ENCODE results near the gene MYL3.

Gene MYL3

DNA sequence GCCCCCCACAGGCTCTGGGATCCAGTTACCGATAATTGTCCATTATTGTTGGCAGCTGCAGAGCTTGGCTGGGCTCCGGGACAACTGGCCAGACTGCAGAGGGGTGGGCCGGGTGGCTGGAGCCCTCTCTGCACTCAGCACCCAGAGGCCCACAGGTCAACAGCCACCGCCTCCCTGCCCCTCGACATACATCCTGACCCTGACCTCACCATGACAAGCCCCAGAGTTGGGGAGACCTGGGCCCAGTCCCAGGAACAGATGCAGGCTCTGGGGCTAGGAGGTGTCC lies 36.7 kb upstream of the MYL3 start:
- DNase-seq (ENCODE audit: insufficient read length, low spot score) (no peak), FAIRE-seq (no peak)

DNA sequence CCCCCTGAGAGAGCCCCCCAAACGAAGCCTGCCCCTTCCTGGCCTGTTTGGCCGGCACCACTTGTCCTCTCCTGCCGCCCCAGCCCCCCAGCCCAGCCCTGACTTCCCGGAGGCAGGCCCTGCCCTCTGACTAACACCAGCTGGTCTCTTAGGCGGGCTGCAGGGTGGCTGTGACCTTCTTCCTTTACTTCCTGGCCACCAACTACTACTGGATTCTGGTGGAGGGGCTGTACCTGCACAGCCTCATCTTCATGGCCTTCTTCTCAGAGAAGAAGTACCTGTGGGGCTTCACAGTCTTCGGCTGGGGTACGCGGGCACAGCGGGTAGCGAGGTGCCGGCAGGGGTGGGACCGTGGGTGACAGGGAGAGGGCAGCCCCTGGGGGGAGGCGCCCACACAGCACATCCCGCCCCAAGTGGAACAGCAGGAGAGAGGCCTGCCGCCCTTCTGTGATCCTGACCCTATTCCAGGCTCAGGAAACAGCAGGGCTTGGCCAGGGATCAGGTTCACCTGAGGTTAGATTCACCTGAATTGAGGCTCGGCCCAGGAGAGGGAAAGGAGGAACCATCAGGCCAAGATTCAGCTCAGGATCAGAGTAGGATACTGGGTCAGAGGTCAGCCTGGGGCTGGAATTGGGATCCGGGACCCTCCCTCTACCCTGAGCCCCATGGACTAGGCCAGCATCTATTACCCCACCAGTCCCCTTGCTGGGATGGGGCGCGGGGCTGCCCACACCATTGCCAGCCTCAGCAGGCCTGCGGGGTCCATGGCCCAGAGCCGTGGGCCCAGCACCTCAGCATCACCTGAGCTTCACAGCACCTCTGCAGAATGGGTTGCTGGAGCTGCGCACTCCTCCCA lies 36.1 kb upstream of the MYL3 start:
- FAIRE-seq (no peak), DNase-seq (ENCODE audit: insufficient read length, low spot score) (no peak)

DNA sequence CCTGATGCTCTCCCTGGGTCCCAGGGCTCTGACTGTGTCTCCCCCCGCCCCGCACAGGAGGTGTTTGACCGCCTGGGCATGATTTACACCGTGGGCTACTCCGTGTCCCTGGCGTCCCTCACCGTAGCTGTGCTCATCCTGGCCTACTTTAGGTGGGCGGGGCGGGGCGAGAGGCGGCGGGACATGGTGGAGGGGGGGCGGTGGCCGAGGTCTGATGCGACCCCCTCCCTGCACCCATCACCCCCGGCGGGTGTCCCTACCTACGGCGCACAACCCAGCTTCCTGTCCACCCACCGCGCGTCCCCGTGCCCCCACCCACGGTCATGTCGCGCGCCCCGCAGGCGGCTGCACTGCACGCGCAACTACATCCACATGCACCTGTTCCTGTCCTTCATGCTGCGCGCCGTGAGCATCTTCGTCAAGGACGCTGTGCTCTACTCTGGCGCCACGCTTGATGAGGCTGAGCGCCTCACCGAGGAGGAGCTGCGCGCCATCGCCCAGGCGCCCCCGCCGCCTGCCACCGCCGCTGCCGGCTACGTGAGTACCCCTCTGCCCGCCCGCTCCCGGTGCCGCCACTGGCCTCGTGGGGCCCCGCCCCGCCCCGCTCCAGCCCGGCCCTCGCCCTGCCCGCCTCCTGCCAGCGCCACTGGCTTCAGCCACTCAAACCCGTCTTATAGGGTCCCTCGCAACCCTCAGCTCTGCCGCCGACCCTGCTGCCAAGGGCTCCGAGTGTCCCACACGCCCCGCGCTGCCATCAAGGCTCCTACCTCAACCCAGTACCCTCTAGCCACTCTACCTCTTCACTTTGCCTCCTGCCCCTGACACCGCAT lies 35.3 kb upstream of the MYL3 start:
- FAIRE-seq = no peak

DNA sequence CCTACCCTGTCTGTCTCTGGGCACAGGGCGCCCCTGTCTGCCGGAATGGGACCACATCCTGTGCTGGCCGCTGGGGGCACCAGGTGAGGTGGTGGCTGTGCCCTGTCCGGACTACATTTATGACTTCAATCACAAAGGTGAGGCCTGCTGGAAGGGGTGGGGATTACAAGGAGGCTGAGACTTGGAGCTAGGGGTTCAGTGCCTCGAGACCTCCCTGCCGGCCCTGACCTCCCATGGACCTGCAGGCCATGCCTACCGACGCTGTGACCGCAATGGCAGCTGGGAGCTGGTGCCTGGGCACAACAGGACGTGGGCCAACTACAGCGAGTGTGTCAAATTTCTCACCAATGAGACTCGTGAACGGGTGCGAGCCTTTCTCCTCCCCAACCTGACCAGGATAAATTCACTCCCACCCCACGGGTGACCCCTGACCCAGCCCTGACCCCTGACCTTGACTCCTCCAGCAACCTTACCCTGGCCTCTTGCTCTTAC lies 34.6 kb upstream of the MYL3 start:
- no peak for DNase-seq (ENCODE audit: insufficient read length, low spot score)

More for the DNA sequence above, 35.3 kb upstream of the MYL3 start:
- DNase-seq (ENCODE audit: insufficient read length, low spot score) = no peak

GRCh38 chr3:46897031-46897430 lies 33.8 kb upstream of the MYL3 start:
- DNase-seq (ENCODE audit: insufficient read length, low spot score) = no peak

More for the DNA sequence above, 34.6 kb upstream of the MYL3 start:
- FAIRE-seq = no peak

DNA sequence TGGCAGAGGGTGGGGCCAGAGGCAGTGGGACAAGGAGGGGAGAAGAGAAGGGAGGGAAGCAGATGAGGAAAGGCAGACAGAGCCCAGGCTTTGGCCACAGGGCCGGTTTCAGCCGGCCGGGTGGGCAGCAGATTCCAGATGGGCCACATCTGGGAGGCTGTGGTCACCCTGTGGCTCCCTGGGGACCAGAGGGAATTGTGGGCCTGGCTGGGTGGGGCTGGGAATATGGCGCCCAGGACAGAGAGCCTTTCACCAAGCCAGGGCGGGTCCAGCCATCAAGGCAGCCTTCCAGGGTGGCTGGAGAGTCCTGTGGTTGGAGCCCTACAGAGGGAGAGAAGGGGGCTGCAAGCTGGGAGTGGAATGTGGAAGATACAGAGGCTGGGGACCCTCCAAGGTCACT lies 33.1 kb upstream of the MYL3 start:
- no peak for FAIRE-seq
- no peak for DNase-seq (ENCODE audit: insufficient read length, low spot score)

More at GRCh38 chr3:46897031-46897430, 33.8 kb upstream of the MYL3 start:
- no peak for FAIRE-seq

- no peak for DNase-seq (ENCODE audit: insufficient read length, low spot score)
- FAIRE-seq = no peak
Observed at GRCh38 chr3:46895761-46896160, 32.5 kb upstream of the MYL3 start.

- FAIRE-seq (peak; percentile 49), DNase-seq (ENCODE audit: insufficient read length, low spot score) (peak; percentile 67)
Observed at GRCh38 chr3:46895204-46895660, 32.0 kb upstream of the MYL3 start.

DNA sequence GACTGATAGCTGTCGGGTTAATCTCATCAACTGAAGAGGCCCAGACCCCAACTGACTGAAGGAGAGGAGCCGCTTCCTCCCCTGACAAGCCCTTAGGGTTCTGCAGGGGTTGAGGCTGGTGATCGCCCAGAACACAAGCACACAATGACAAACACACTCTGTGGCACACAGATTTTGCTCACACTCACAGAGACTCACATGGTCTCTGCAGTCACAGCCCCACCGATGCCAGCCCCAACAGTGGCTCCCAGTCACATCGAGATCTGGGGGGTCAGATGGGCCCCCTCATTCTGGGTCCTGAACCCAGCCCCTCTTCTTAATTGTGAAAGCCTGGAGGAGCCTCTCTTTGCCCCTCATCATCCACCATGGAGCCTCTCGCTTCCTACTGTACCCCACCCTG lies 31.0 kb upstream of the MYL3 start:
- DNase-seq (ENCODE audit: insufficient read length, low spot score) = no peak
- no peak for FAIRE-seq

- FAIRE-seq = no peak
- no peak for DNase-seq (ENCODE audit: insufficient read length, low spot score)
Observed at GRCh38 chr3:46893763-46894162, 30.5 kb upstream of the MYL3 start.

DNA sequence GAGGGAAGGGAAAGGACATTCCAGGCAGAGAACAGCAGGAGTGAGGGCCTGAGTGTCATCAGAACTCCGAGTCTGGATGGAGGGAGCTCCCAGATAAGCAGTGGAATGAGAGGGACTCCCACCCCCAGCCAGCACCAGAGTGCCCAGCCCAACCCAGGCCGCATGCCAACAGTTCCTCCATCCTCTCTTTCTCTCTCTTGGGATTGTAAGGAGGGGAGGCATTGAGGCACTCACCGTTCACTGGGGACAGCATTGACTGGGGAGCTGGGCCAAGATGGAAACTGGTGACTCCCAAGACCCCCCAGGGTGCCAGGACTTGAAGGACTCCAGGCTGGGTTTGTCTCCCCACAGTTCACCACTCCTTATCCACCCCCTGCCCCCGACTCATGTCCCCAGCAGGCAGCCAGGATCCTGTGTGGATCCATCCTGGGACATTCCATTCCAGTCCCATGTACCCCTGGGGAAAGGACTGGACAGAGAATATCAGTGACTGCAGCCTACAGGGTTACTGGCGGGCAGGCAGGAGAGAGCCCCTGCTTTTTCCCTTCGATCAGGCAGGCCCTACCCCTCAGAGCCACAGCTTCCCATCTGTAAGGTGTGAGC lies 30.0 kb upstream of the MYL3 start:
- DNase-seq (ENCODE audit: insufficient read length, low spot score) (no peak), FAIRE-seq (no peak)

- DNase-seq (ENCODE audit: insufficient read length, low spot score) (no peak), FAIRE-seq (no peak)
Observed at GRCh38 chr3:46892285-46893145, 29.3 kb upstream of the MYL3 start.

GRCh38 chr3:46891132-46891531 lies 27.9 kb upstream of the MYL3 start:
- FAIRE-seq = no peak
- DNase-seq (ENCODE audit: insufficient read length, low spot score) = no peak

- no peak for DNase-seq (ENCODE audit: insufficient read length, low spot score)
- no peak for FAIRE-seq
Observed at GRCh38 chr3:46890132-46890531, 26.9 kb upstream of the MYL3 start.

- FAIRE-seq (no peak), DNase-seq (ENCODE audit: insufficient read length, low spot score) (no peak)
Observed at GRCh38 chr3:46889381-46890110, 26.3 kb upstream of the MYL3 start.

GRCh38 chr3:46888705-46889104 lies 25.5 kb upstream of the MYL3 start:
- FAIRE-seq = no peak

DNA sequence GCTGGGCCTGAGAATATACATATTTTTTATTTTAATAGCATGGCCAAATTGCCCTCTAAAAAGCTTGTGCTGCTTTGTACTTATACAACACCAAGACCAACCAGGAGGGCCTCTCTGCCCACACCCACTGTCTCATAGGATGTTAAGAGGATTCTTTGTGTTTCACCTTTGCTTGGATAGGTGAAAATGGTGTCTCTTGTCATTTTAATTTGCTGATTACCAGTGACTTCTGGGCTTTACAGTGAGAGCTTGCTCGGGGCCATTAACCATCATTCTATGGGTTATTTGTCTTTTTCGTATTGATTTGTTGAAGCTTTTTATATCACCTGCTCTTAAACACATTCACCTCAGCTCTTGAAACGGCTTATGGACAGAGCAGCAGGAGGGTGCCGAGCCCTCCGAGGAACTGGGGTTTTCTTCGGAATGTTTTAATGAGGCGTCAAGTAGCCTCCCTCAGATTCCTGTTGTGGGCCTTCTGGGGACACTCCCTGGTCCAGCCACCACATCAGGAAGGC lies 24.8 kb upstream of the MYL3 start:
- FAIRE-seq (no peak), DNase-seq (ENCODE audit: insufficient read length, low spot score) (no peak)

More at GRCh38 chr3:46888705-46889104, 25.5 kb upstream of the MYL3 start:
- no peak for DNase-seq (ENCODE audit: insufficient read length, low spot score)

DNA sequence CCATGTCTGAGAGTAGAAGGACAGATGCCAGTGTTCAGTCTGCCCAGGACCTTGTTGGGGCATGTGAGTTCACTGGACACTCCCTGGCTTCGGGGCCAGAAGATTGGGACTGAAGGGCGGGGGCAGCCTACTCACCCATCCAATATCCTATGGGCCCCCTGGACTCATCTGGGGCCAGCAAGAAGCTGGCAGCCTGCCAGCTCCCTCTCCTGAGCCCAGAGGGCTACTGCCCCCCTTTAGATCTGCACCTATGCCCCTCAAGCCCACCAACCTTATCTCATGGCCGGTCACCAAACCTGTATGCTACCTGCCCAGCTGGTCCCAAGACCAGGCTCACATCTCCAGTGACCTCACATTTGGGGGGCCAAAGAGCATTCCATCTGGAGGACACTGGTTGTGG lies 22.4 kb upstream of the MYL3 start:
- DNase-seq (ENCODE audit: insufficient read length, low spot score) (no peak), FAIRE-seq (no peak)

DNA sequence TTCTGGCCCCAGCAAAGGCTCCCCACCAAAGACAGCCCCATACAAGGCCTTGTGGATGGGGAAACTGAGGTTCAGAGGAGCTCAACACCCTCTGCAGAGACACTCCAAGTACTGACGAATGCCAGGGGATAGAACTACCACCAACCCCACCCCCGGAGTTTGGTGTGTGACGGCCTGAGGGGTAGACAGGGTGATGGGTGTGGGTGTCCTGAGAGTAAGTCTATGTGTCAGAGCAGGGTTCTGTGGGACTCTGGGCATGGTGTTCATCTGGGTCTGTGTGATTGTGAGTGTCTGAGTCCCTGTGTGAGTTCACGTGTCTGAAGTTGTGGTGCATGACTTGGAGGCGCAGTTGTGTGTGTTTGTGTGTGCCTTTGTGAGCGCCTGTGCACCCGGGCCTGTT lies 21.7 kb upstream of the MYL3 start:
- FAIRE-seq (no peak), DNase-seq (ENCODE audit: insufficient read length, low spot score) (no peak)

All from HTR-8/SVneo (cell line).